B cell (primary cell): ENCODE results near the gene UMAD1.

Experiments
- CTCF ChIP-seq: fragments of 200-600 bp; IDR thresholded peaks from one replicate; pipeline ENCODE4 v1.8.0; 2022; ENCODE audit warnings: antibody characterized with exemption, mild to moderate bottlenecking
- EZH2 ChIP-seq: IDR thresholded peaks from 2 replicates; pipeline ENCODE4 v1.6.1; 2012; ENCODE audit warnings: borderline replicate concordance, low read depth, mild to moderate bottlenecking, moderate library complexity, low read length; ENCODE audit not compliant: insufficient read depth, poor library complexity, severe bottlenecking

- TF ChIP-seq CTCF: no peak
- TF ChIP-seq EZH2: no peak
These were observed 279.9 kb downstream of the UMAD1 start for GRCh38 chr7:7920481-7920880.
